GM13977 (cell line): Measurements from ENCODE around the gene LBH.
"Not testable (repeated sequence)": the region's sequence is repeated elsewhere in the genome, so short reads cannot be mapped to it uniquely, and the experiment has no call there.

Experiments
- DNase-seq: peaks from one replicate; pipeline ENCODE4 v3.0.0; 2012; ENCODE audit warnings: low spot score
- CTCF ChIP-seq: IDR thresholded peaks from 2 replicates; pipeline ENCODE4 v1.5.1; 2012; ENCODE audit warnings: mild to moderate bottlenecking, control low read depth; ENCODE audit not compliant: insufficient read depth; ENCODE audit errors: extremely low read depth, missing control alignments
- in situ Hi-C: fragments of 300-500 bp; cut with MboI; formaldehyde crosslinking; loops from one replicate; pipeline ENCODE4 v1.12.0; 2022; ENCODE audit warnings: low sequenced_read_pairs, low pct_unique_long_range_greater_than_20kb, mixed read lengths, inconsistent platforms; ENCODE audit not compliant: unreplicated experiment

LBH gene

GRCh38 chr2:30267161-30267975 is 36.0 kb downstream of the LBH start:
- in situ Hi-C loops = no loop called here
- no peak for DNase-seq
- no peak for TF ChIP-seq CTCF

GRCh38 chr2:30268296-30268871 is 37.0 kb downstream of the LBH start:
- DNase-seq = no peak
- in situ Hi-C loops = no loop called here
- no peak for TF ChIP-seq CTCF

GRCh38 chr2:30269114-30269770 is 37.9 kb downstream of the LBH start:
- in situ Hi-C loops = not testable (repeated sequence)

GRCh38 chr2:30269771-30270145 is 38.4 kb downstream of the LBH start:
- in situ Hi-C loops = no loop called here
- no peak for TF ChIP-seq CTCF
- no peak for DNase-seq

More at GRCh38 chr2:30269114-30269770, 37.9 kb downstream of the LBH start:
- DNase-seq = not testable (repeated sequence)

- in situ Hi-C loops = no loop called here
- TF ChIP-seq CTCF = no peak
- no peak for DNase-seq
Observed at GRCh38 chr2:30270166-30270565, 38.8 kb downstream of the LBH start.

- TF ChIP-seq CTCF = no peak
- in situ Hi-C loops = no loop called here
Observed at GRCh38 chr2:30271301-30271700, 40.0 kb downstream of the LBH start.

GRCh38 chr2:30272286-30272685 is 41.0 kb downstream of the LBH start:
- TF ChIP-seq CTCF = no peak
- in situ Hi-C loops = no loop called here
- no peak for DNase-seq

More at GRCh38 chr2:30271301-30271700, 40.0 kb downstream of the LBH start:
- DNase-seq = no peak
